Neural crest cell (in vitro differentiated cells): ENCODE measurements around the gene CCDC88A. TPM values are rescaled to one million over a fixed set of nuclear protein-coding genes. Genes with fewer than 3 reads are reported as not detected.
"Not testable (repeated sequence)": the region's sequence is repeated elsewhere in the genome, so short reads cannot be mapped to it uniquely, and the experiment has no call there.

Source experiments
- DNase-seq: peaks from one replicate; pipeline ENCODE4 v3.0.0; 2021; ENCODE audit warnings: low read depth, mixed read lengths, low spot score
- H3K27ac Mint-ChIP-seq: one replicate; pipeline ENCODE4 v1.8.0; 2021; ENCODE audit warnings: mild to moderate bottlenecking, mixed read lengths; ENCODE audit not compliant: unreplicated experiment
- H3K27me3 Mint-ChIP-seq: 2 replicates; pipeline ENCODE4 v1.8.0; 2021; ENCODE audit warnings: low read depth, mild to moderate bottlenecking, mixed read lengths
- H3K36me3 Mint-ChIP-seq: 2 replicates; pipeline ENCODE4 v1.8.0; 2021; ENCODE audit warnings: low read depth, mild to moderate bottlenecking, mixed read lengths
- H3K4me1 Mint-ChIP-seq: 2 replicates; pipeline ENCODE4 v1.8.0; 2021; ENCODE audit warnings: mixed read lengths
- H3K4me3 Mint-ChIP-seq: one replicate; pipeline ENCODE4 v1.8.0; 2021; ENCODE audit warnings: mild to moderate bottlenecking, mixed read lengths
- H3K9me3 Mint-ChIP-seq: 2 replicates; pipeline ENCODE4 v1.8.0; 2021; ENCODE audit warnings: mixed read lengths
- CTCF ChIP-seq: fragments of 200-600 bp; sonication (generic); conservative IDR thresholded peaks from 2 replicates; pipeline ENCODE4 v1.5.0; 2021; ENCODE audit warnings: antibody characterized with exemption, mild to moderate bottlenecking
- total RNA-seq: library from RNA; stranded (reverse); gene quantifications from 2 replicates; pipeline ENCODE4 v1.2.1, GENCODE V29; 2021

Gene CCDC88A
- total RNA-seq, 1 donor from 2014 or later = 123 TPM

- Mint-ChIP-seq H3K27ac (peak within 1 kb of the TSS; percentile 94), H3K4me1 (peaks cover 19% of the 10 kb centered on the region), H3K36me3 (no peaks in the 10 kb centered on the region), H3K4me3 (peak within 1 kb of the TSS; percentile 96), H3K27me3 (no peaks in the 10 kb centered on the region), H3K9me3 (no peaks in the 10 kb centered on the region)
- peak; percentile 19 for TF ChIP-seq CTCF
- peak; percentile 92 for DNase-seq
These were observed 150.6 kb downstream of the CCDC88A start, which contains the start of gene MTIF2 for GRCh38 chr2:55268907-55269644. MTIF2 (minus strand) TSS chr2:55269231; CDS start chr2:55263858, 5,373 bp downstream.

GRCh38 chr2:55268288-55268906, 151.3 kb downstream of the CCDC88A start:
- Mint-ChIP-seq H3K27ac (peak overlapping the region; percentile 94), H3K27me3 (no peaks in the 10 kb centered on the region), H3K36me3 (no peaks in the 10 kb centered on the region), H3K9me3 (no peaks in the 10 kb centered on the region), H3K4me1 (peaks cover 19% of the 10 kb centered on the region), H3K4me3 (peak overlapping the region; percentile 96)
- TF ChIP-seq CTCF = no peak
- DNase-seq = no peak

- not testable (repeated sequence) for H3K9me3 Mint-ChIP-seq, DNase-seq, H3K27ac Mint-ChIP-seq, H3K4me3 Mint-ChIP-seq, H3K27me3 Mint-ChIP-seq, H3K4me1 Mint-ChIP-seq, H3K36me3 Mint-ChIP-seq
These were observed 160.1 kb downstream of the CCDC88A start for GRCh38 chr2:55259586-55259985.

GRCh38 chr2:55252832-55253231, 166.8 kb downstream of the CCDC88A start:
- Mint-ChIP-seq H3K27me3 (no peaks in the 10 kb centered on the region), H3K4me3 (no peak overlapping the region), H3K9me3 (no peaks in the 10 kb centered on the region), H3K27ac (no peak overlapping the region), H3K4me1 (no peaks in the 10 kb centered on the region), H3K36me3 (peaks cover 4% of the 10 kb centered on the region)
- no peak for DNase-seq
- TF ChIP-seq CTCF = no peak

DNA sequence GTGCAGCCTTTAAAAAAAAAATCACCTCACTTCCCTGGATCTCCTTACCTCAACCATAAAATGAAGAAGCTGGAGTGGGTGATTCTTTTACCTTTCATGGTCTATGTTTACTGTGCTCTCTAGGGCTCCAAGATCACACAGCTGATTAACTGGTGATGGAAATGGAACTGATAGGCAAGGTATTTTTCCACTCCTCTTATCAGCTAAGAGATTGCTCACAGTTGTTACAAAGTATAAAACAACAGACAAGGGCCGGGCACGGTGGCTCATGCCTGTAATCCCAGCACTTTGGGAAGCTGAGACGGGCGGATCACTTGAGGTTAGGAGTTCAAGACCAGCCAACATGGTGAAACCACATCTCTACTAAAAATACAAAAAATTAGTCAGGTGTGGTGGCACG, 172.6 kb downstream of the CCDC88A start:
- H3K4me1 Mint-ChIP-seq = no peaks in the 10 kb centered on the region
- no peaks in the 10 kb centered on the region for H3K27me3 Mint-ChIP-seq
- peaks cover 4% of the 10 kb centered on the region for H3K36me3 Mint-ChIP-seq
- H3K9me3 Mint-ChIP-seq = no peaks in the 10 kb centered on the region
- no peak overlapping the region for H3K4me3 Mint-ChIP-seq
- no peak overlapping the region for H3K27ac Mint-ChIP-seq
- DNase-seq = no peak
- no peak for TF ChIP-seq CTCF

GRCh38 chr2:55245411-55245810, 174.2 kb downstream of the CCDC88A start:
- H3K36me3 Mint-ChIP-seq = peaks cover 4% of the 10 kb centered on the region
- H3K4me1 Mint-ChIP-seq = no peaks in the 10 kb centered on the region
- TF ChIP-seq CTCF = no peak
- H3K9me3 Mint-ChIP-seq = no peaks in the 10 kb centered on the region
- DNase-seq = no peak
- H3K27me3 Mint-ChIP-seq = no peaks in the 10 kb centered on the region
- no peak overlapping the region for H3K4me3 Mint-ChIP-seq
- H3K27ac Mint-ChIP-seq = peak overlapping the region; percentile 89
